ENCODE results near the gene MET. TPM values are rescaled to one million over a fixed set of nuclear protein-coding genes. Genes with fewer than 3 reads are reported as not detected.

The MET gene
- total and polyA plus RNA-seq, 2 of the 8 experiments (the other 6 are each of a cell fraction or from before 2014, with no cell fraction given) = 3.5 to 12.9 TPM

DNA sequence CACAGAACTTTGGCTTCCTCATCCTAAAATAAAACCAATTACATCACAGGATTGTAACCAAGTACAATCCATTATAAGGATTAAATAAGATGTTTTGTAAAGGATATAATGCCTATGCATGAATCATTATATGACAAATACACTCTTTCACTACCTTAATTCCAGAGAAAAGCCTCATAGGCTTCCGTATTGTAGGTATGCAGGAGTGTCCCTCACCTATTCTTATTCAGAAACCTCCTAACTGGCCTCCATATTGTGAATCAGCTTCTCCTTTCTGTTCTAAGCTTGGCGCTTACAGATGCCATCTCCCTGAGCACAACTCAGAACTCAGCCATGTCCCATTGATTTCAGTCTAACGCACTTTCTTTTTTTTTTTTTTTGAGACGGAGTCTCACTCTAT, 120.8 kb downstream of the MET start:
- no peak for TF ChIP-seq KDM1A (IDR thresholded peaks at IDR 0.05; ENCODE audit: borderline replicate concordance, low read length)
- TF ChIP-seq HDAC6 (IDR thresholded peaks at IDR 0.05; ENCODE audit: low read depth, low read length) = no peak
- TF ChIP-seq CBX5 (IDR thresholded peaks at IDR 0.05; ENCODE audit: low read depth, low read length) = no peak
- no peak for TF ChIP-seq SUZ12 (IDR thresholded peaks at IDR 0.05; ENCODE audit: low read length)
- TF ChIP-seq, protein P1, sequence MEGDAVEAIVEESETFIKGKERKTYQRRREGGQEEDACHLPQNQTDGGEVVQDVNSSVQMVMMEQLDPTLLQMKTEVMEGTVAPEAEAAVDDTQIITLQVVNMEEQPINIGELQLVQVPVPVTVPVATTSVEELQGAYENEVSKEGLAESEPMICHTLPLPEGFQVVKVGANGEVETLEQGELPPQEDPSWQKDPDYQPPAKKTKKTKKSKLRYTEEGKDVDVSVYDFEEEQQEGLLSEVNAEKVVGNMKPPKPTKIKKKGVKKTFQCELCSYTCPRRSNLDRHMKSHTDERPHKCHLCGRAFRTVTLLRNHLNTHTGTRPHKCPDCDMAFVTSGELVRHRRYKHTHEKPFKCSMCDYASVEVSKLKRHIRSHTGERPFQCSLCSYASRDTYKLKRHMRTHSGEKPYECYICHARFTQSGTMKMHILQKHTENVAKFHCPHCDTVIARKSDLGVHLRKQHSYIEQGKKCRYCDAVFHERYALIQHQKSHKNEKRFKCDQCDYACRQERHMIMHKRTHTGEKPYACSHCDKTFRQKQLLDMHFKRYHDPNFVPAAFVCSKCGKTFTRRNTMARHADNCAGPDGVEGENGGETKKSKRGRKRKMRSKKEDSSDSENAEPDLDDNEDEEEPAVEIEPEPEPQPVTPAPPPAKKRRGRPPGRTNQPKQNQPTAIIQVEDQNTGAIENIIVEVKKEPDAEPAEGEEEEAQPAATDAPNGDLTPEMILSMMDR (IDR thresholded peaks at IDR 0.05; ENCODE audit: control extremely low read depth in 1 of 3, insufficient read depth in 1 of 3, low read depth in 1 of 3, low read length in 3 of 3) = no peak
- ChIA-PET POLR2A (ENCODE audit: partially characterized antibody) (interaction anchor here (0.7 kb wide), 1 partner anchor 156 kb away, joined by 4 read pairs; no protein-coding TSS in a partner anchor), CTCF (ENCODE audit: partially characterized antibody) (interaction anchor here (0.6 to 3.4 kb wide), 9 partner anchors 9 to 534 kb away, joined by 3 to 14 read pairs (median 4); no protein-coding TSS in a partner anchor)

More for the DNA sequence above, 120.8 kb downstream of the MET start:
- Histone ChIP-seq H3K36me3 (ENCODE audit: control insufficient read depth in 2 of 4, insufficient read depth in 4 of 4, low read length in 3 of 4) (no peaks in the 10 kb centered on the region), H3K27me3 (replicated peaks in 1 of 4; ENCODE audit: control insufficient read depth in 3 of 4, extremely low read depth in 1 of 4, insufficient read depth in 3 of 4, low read length in 3 of 4) (no peaks in the 10 kb centered on the region), H2BK15ac (ENCODE audit: low read length) (no peak overlapping the region), H3K4ac (replicated peaks; ENCODE audit: insufficient read length, low read depth, low read length) (no peak overlapping the region), H3K18ac (ENCODE audit: extremely low read depth, low read length) (no peak overlapping the region), H4K91ac (replicated peaks; ENCODE audit: insufficient read length, low read length) (no peak overlapping the region), H3K4me2 (ENCODE audit: insufficient read depth in 1 of 2, low read depth in 2 of 2, low read length in 2 of 2) (no peak overlapping the region), H3K4me1 (replicated peaks in 1 of 4; ENCODE audit: control insufficient read depth in 3 of 4, insufficient read depth in 4 of 4, low read length in 3 of 4) (no peaks in the 10 kb centered on the region; a peak in 1 of 7 replicates), H4K20me1 (replicated peaks in 1 of 2; ENCODE audit: control insufficient read depth in 1 of 2, insufficient read depth in 2 of 2, low read length in 2 of 2) (no peaks in the 10 kb centered on the region), H3K9ac (replicated peaks in 1 of 4; ENCODE audit: extremely low read depth in 1 of 4, low read depth in 3 of 4, low read length in 3 of 4) (no peak overlapping the region), H3K56ac (replicated peaks; ENCODE audit: insufficient read length, low read depth, low read length) (no peak overlapping the region), H3K9me3 (ENCODE audit: insufficient read depth in 2 of 2, low read depth in 1 of 2, low read length in 1 of 2) (no peaks in the 10 kb centered on the region), H3K23me2 (ENCODE audit: low read depth, low read length) (no peaks in the 10 kb centered on the region; the same call in 1 of the 2 replicates), H3K27ac (ENCODE audit: low read depth, low read length) (no peak overlapping the region), H2AFZ (ENCODE audit: low read length) (no peak overlapping the region), H4K8ac (ENCODE audit: extremely low read depth, insufficient read depth, low read length) (no peak overlapping the region), H3K14ac (ENCODE audit: insufficient read length) (no peak overlapping the region), H2BK120ac (replicated peaks; ENCODE audit: low read depth, low read length) (no peak overlapping the region), H2AK5ac (ENCODE audit: low read depth, low read length) (no peak overlapping the region), H2BK12ac (ENCODE audit: low read depth, low read length) (no peak overlapping the region), H4K5ac (ENCODE audit: insufficient read length, low read depth, low read length) (no peak overlapping the region), H2BK5ac (ENCODE audit: low read depth, low read length) (no peak overlapping the region), H3K4me3 (ENCODE audit: extremely low read depth in 1 of 4, insufficient read depth in 2 of 4, low read depth in 3 of 4, low read length in 4 of 4) (no peak overlapping the region), H3K79me2 (ENCODE audit: control insufficient read depth in 1 of 2, insufficient read depth in 2 of 2, low read length in 2 of 2) (no peaks in the 10 kb centered on the region), H2BK20ac (ENCODE audit: low read length) (no peak overlapping the region), H3K23ac (ENCODE audit: insufficient read length) (no peak overlapping the region), H3K79me1 (ENCODE audit: low read depth, low read length) (no peaks in the 10 kb centered on the region)
- no peak for DNase-seq (ENCODE audit: low read depth in 1 of 2, low spot score in 2 of 2)
- WGBS, 2 experiments (ENCODE audit: extremely low coverage in 1 of 2, insufficient coverage in 1 of 2, insufficient read length in 1 of 2, insufficient replicate concordance in 2 of 2, low coverage in 1 of 2, low lambda C conversion rate in 2 of 2, missing lambda C conversion rate in 1 of 2) = 74% methylated on average over 3 of the region's 4 CpGs; no CpG with 5 or more reads in 1 of the 2 experiments
- FAIRE-seq = no peak
